Activated CD8-positive, alpha-beta memory T cell treated with anti-CD3 and anti-CD28 coated beads, Interleukin-2, amount 50 U/mL, for 24 hours (primary cell): ENCODE results near the gene CTNND2.
"Not testable (repeated sequence)": the region's sequence is repeated elsewhere in the genome, so short reads cannot be mapped to it uniquely, and the experiment has no call there.

Experiments
- DNase-seq: peaks from one replicate; pipeline ENCODE4 v3.0.0-alpha.2; 2020; ENCODE audit errors: extremely low read depth

The CTNND2 gene

GRCh38 chr5:11038772-11039171, 865.5 kb downstream of the CTNND2 start:
- DNase-seq: no peak

- DNase-seq: no peak
Observed at GRCh38 chr5:11037941-11038340, 866.3 kb downstream of the CTNND2 start.

GRCh38 chr5:11037080-11037479, 867.2 kb downstream of the CTNND2 start:
- no peak for DNase-seq

GRCh38 chr5:11030671-11031070, 873.6 kb downstream of the CTNND2 start:
- DNase-seq: no peak

- no peak for DNase-seq
Observed at GRCh38 chr5:11027660-11028059, 876.6 kb downstream of the CTNND2 start.

- no peak for DNase-seq
Observed at GRCh38 chr5:11026543-11026942, 877.7 kb downstream of the CTNND2 start.

- no peak for DNase-seq
Observed at GRCh38 chr5:11023945-11024344, 880.3 kb downstream of the CTNND2 start.

GRCh38 chr5:11013793-11014192, 890.5 kb downstream of the CTNND2 start:
- no peak for DNase-seq

- DNase-seq: no peak
Observed at GRCh38 chr5:11012295-11012694, 892.0 kb downstream of the CTNND2 start.

- no peak for DNase-seq
Observed at GRCh38 chr5:11010429-11011210, 893.6 kb downstream of the CTNND2 start.

- DNase-seq: no peak
Observed at GRCh38 chr5:11009576-11009975, 894.7 kb downstream of the CTNND2 start.

GRCh38 chr5:11007269-11007870, 896.9 kb downstream of the CTNND2 start:
- no peak for DNase-seq

- DNase-seq: not testable (repeated sequence)
Observed at GRCh38 chr5:11004523-11004922, 899.7 kb downstream of the CTNND2 start.

- no peak for DNase-seq
Observed at GRCh38 chr5:11000515-11001353, 903.5 kb downstream of the CTNND2 start.

- DNase-seq: no peak
Observed at GRCh38 chr5:10999714-11000113, 904.5 kb downstream of the CTNND2 start.

- DNase-seq: no peak
Observed at GRCh38 chr5:10995891-10996290, 908.4 kb downstream of the CTNND2 start.

GRCh38 chr5:10994091-10994986, 909.9 kb downstream of the CTNND2 start:
- no peak for DNase-seq

- no peak for DNase-seq
Observed at GRCh38 chr5:10990634-10991033, 913.6 kb downstream of the CTNND2 start.

- no peak for DNase-seq
Observed at GRCh38 chr5:10989577-10990263, 914.5 kb downstream of the CTNND2 start.

GRCh38 chr5:10988622-10989021, 915.6 kb downstream of the CTNND2 start:
- no peak for DNase-seq

GRCh38 chr5:10987925-10988504, 916.2 kb downstream of the CTNND2 start:
- DNase-seq: peak; percentile 13
